CD4-positive, alpha-beta T cell treated with Interleukin-2 at 100 ng/mL for 4 hours (primary cell): Measurements from ENCODE around the gene FOXI2.

ENCODE experiments used
- DNase-seq: peaks from one replicate; pipeline ENCODE4 v3.0.0-alpha.2; 2020; ENCODE audit warnings: low spot score

Gene FOXI2

DNA sequence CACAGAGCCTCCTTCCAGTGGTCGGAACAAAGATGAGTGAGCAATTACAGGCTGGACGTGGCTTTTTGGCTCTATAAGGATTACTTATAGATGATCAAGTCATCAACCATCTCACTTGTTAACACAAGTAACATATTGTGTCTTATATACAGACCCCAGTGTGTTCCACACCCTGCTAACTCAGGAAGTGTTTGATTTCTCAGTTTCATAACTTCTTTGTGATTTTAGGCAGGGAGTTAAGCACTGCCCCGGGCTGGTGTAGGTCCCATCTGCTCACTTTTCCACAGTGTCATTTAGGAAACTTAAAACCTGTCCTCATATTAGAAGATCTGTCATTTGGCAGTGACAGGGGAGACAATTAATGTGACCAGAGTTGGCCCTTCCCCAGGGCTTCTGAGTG lies 6.2 kb downstream of the FOXI2 start:
- no peak for DNase-seq

DNA sequence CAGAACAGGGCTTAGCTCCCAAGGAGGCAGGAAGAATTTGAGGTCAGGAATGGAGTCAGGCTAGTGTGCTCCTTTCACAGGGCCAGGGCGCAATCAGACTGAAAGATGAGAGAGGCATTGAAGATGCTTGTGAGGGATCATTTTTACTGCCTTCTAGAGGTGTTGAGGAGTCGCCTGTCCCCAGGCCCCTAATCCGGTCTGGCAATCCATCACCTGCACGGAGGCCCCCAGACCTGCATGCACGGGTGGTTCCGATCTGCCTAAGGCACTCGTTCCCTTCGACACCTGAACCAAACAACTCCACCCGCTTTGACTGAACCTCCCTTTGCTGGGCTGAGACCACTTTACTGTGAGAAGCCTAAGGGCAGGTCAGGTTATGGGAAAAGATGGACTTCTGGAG lies 8.0 kb downstream of the FOXI2 start:
- DNase-seq, result no peak

- DNase-seq, result no peak
Measured at GRCh38 chr10:127745861-127746260, 8.9 kb downstream of the FOXI2 start.

DNA sequence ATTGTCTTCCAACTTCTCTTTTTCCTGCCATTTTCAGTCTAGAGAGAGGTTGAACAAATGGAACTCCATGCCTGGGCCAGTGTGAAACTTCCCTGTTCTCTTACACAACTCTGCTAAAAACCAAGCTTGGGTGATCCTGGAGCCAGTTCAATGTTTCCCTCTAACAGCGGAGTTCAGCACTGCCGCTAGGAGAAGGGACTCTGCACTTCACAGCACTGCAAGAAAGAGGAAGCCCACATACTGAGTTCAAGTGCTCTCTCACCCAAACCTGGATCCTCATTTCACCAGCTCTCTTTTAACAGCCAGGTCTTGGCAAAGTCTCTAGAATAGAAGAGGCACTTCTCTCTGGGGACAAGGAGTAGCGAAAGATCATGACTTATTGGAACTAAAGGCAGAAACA lies 18.8 kb downstream of the FOXI2 start:
- DNase-seq, result no peak

GRCh38 chr10:127756264-127756663 lies 19.3 kb downstream of the FOXI2 start:
- no peak for DNase-seq

- DNase-seq, result no peak
Measured at GRCh38 chr10:127757033-127757432, 20.0 kb downstream of the FOXI2 start.

DNA sequence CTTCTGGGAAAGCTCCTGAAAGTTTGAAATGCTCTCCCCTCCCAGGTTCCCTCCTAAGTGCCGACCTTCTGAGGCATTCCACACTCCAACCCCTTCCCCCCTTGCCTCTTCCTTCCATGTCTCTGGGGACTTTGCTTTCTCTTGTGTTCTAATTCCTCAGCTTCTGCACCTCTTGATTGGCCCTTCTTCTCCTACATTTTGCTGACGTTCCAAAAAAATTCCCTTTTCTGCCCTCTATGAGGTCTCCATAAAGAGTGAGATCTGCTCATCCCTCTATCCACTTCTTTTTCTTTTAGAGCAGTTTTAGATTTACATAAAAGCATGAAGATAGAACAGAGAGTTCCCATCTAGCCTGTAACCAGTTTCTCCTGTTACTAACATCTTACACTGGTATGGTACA lies 22.3 kb downstream of the FOXI2 start:
- no peak for DNase-seq

DNA sequence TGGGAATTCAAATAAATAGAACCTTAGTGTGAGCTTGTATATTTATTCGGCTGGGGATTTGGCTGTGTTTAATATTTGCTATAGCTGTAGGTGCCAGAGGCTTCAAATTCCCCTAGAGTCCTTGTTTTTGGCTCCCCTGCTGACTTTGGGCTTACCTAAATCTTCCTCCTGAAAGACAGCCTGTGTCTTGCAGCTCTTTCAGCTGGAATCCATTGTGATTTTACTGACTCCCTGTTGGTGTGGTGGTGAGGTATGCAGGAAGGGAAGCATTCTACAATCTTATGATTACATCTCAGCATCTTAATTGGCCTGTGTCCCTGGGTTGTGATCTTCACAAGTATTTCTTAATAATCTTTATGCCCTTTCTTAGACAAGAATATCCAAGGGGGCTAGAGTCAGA lies 25.9 kb downstream of the FOXI2 start:
- DNase-seq, result no peak

- no peak for DNase-seq
Measured at GRCh38 chr10:127774766-127775559, 38.0 kb downstream of the FOXI2 start.

- DNase-seq, result no peak
Measured at GRCh38 chr10:127776816-127777215, 39.8 kb downstream of the FOXI2 start.

- DNase-seq, result no peak
Measured at GRCh38 chr10:127781412-127781811, 44.4 kb downstream of the FOXI2 start.

DNA sequence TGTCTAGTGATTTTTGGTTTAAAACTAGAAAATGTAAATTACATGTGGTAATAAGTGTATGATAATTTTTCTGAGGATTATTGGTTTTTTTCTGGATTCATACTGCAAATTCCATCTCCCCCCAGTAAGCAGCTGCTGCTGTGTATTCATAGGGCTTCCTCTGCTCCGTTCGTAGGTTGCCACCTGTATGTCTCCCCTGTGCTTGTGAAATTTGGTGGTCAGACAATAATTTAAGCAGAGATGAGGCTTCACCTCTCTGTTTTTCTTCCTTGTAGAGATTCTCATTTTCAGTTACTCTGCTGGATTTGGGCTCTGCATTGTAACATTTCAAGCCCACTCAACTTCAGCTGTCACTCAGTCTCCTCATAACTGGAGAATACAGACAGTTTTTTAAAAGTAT lies 50.9 kb downstream of the FOXI2 start:
- DNase-seq, result no peak

GRCh38 chr10:127790066-127790624 lies 53.2 kb downstream of the FOXI2 start:
- DNase-seq, result no peak
